Fibroblast of gingiva (primary cell): ENCODE measurements around the gene IL36G.

Source experiments
- DNase-seq: peaks from one replicate; pipeline ENCODE4 v3.0.0-alpha.2; 2011; ENCODE audit warnings: low read depth

Gene IL36G

DNA sequence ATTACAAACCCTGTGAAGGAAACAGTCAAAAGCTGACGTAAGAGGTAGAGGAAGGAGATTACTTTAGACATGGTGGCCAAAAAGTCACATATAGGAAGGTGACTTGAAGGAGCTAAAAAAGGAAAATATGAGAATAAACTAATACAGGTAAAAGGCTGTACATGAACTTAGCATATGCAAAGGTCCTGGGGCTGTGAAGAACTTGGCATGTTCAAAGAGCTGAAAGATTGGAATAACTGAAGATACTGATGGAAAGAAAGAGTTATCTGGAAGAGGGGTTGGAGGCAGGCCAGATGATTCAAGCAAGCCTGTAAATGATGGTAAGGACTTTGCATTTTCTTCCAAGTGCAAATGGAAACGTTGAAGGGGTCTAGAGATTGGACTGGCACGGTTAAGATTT lies 40.7 kb downstream of the IL36G start:
- no peak for DNase-seq

DNA sequence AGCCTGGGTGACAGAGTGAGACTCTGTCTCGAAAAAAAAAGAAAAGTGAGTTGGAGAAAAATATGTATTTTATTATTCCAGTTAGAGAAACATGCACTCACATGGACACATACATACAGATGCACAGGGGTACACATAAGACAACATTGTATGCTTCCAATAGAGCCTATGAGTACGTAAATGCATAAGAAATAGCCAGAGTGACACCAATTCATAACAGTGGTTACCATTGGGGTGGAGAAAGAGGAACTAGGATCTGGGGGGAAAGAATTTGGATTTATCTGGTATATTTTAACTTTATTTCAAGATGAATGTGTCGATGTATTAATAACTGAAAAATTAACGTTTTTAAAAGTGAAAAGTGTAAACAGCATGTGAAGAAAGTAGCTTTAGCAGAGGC lies 43.5 kb downstream of the IL36G start:
- DNase-seq = no peak

DNA sequence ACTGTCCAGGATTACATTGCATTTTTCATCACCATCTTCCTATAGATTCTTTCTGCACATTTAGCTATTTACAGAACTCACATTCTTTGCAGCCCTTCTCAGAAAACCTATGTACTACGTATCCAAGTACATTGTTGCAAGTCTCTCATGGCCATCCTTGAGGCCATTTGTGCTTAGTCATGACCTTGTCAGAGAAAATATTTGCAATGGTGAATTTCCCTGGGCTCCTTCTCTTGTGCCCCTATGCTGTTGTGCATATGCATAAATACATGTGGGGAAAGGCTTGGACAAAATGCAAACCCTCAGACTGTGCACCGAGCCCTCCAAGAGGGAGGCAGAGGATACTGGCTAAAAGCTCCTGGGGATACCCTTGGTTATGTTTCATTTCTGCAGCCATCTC lies 47.0 kb downstream of the IL36G start:
- no peak for DNase-seq

DNA sequence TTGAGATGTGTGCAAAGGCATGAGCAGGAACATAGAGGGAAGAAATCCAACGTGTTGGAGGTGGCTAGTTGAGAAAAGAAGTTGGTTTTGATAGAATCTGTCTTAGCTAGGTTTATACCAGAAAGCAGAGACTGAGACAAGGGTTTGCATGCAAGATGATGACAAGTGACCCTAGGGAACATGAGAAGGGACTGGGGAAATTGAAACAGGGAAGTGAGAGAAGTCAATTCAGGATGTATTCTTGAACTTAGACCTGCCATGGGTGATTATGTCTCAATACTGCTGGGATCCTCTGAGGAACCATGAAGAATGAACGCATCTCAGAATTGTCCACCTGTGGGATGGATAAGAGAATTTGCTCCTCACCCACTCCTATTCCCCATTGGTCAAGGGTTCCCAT lies 47.9 kb downstream of the IL36G start:
- DNase-seq = no peak

DNA sequence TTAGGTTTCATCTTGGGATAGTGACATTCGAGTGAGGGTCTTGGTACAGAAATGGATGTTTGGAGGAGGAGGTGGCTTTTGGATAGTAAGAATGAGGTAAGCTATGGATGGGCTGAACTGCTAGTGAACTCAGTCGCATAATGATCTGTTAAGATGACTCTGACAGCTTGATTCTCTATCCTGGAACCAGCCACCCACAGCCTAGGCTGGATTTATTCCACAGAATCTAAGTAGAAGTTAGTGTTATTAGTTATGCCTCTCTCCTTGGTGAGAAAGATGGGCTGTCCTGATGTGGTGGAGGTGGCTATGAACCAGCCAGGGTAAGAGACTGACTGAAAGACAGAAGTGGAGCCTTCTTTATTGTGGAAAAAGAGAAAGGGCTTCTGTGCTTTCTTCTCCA lies 49.9 kb downstream of the IL36G start:
- DNase-seq = no peak

DNA sequence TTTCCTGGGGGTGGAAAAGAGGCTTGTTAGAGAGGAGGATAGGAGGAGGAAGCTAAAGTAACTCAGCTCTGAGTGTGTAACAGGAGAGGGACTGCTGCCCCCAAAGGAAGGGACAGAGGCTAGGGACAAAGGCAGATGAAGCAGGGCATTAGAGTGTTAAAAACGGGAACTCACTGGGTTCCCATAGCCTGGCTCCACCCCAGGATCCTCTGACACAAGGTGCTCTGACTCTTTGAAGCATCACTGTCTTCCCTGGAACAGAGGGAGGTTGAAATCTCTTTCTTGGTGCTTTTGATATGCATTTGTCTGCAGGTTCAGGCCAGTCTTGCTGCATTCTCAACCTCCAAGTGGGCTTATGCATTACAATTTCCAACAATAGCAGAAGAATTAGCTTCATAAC lies 50.3 kb downstream of the IL36G start:
- no peak for DNase-seq

DNA sequence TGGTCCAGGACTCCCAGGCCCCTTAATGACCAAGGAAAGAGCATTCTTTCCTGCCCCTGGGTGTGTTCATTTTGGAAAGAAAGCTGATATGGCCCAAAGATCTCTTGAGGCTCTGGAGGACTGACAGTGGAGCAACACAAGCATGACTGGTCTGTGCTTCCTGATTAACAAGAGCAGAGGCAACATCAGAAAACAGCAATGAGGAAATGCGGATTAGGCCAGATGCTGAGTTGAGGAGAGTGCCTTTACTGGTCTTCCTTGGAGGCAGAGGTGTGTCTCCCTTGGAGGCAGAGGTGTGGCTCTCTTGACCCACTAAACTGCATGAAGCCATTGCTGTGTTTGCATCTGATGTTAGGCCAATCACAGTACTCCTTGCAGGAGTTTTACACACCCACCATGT lies 54.9 kb downstream of the IL36G start:
- no peak for DNase-seq

DNA sequence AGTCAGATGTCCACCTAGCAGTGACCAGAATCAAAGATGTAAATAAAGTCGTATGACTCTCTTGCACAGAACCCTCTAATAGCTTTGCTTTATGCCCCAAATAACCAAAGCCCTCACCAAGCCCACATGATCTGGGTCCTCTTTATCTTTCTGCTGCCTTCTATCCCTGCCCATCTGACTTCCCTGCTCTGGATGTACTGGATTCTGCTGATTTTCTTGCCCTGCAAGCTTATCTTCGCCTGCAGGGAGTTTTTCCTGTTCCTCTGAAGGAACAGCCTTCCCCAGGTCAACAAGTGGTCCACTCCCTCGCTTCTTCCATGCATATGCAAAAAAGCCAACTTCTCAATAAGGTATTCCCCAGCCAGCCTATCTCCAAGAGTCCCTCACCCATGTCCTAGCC lies 56.2 kb downstream of the IL36G start:
- no peak for DNase-seq
